Brain pericyte (primary cell): ENCODE measurements around the gene KIR2DL1.
"Not testable (repeated sequence)": the region's sequence is repeated elsewhere in the genome, so short reads cannot be mapped to it uniquely, and the experiment has no call there.

ENCODE experiments used
- DNase-seq: peaks from one replicate; pipeline ENCODE4 v3.0.0-alpha.2; 2012; ENCODE audit warnings: low read depth, low spot score

The KIR2DL1 gene

GRCh38 chr19:54771018-54771960, 1.7 kb downstream of the KIR2DL1 start:
- not testable (repeated sequence) for DNase-seq

DNA sequence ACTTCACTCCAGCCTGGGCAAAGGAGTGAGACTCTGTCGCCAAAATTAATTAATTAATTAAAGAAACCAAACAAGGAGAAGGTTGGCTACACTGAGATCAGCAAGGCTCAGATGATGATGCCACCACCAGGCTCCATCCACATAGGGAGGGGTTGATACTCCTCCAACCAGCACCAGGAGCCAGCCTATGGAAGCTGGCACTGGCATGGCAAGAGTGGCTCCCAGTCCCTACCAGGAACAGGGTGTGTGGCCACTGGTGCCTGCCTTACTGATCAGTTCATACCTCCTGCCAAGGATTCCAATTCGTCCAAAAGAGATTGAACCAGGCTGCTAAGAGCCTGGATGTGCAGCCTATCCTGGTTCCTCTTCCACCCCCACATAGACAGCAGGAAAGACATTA, 3.1 kb downstream of the KIR2DL1 start:
- not testable (repeated sequence) for DNase-seq

- not testable (repeated sequence) for DNase-seq
Observed at GRCh38 chr19:54775095-54775815, 5.7 kb downstream of the KIR2DL1 start.

DNA sequence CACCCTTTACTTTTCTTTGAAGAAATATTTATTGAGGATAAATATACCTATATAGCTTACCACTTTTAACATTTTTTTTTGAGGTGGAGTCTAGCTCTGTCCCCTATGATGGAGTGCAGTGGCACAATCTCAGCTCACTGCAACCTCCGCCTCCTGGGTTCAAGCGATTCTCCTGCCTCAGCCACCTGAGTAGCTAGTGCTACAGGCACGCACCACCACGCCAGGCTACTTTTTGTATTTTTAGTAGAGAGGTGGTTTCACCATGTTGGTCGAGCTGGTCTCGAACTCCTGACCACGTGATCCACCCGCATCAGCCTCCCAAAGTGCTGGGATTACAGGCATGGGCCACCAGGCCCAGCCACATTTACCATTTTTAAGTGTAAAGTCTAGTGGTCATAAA, 6.2 kb downstream of the KIR2DL1 start:
- not testable (repeated sequence) for DNase-seq

GRCh38 chr19:54777851-54778250, 8.3 kb downstream of the KIR2DL1 start:
- not testable (repeated sequence) for DNase-seq

GRCh38 chr19:54778896-54779295, 9.3 kb downstream of the KIR2DL1 start:
- not testable (repeated sequence) for DNase-seq

- not testable (repeated sequence) for DNase-seq
Observed at GRCh38 chr19:54782916-54783315, 13.3 kb downstream of the KIR2DL1 start.

GRCh38 chr19:54786091-54786723, 16.6 kb downstream of the KIR2DL1 start:
- not testable (repeated sequence) for DNase-seq

DNA sequence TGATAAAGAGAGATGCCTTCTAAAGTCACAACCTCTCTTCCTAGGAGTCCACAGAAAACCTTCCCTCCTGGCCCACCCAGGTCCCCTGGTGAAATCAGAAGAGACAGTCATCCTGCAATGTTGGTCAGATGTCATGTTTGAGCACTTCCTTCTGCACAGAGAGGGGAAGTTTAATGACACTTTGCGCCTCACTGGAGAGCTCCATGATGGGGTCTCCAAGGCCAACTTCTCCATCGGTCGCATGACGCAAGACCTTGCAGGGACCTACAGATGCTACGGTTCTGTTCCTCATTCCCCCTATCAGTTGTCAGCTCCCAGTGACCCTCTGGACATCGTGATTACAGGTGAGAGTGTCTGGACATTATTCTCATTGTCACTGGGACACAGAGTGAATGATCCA, 18.6 kb downstream of the KIR2DL1 start:
- not testable (repeated sequence) for DNase-seq

- DNase-seq, result no peak
Observed at GRCh38 chr19:54790711-54791110, 21.1 kb downstream of the KIR2DL1 start.

DNA sequence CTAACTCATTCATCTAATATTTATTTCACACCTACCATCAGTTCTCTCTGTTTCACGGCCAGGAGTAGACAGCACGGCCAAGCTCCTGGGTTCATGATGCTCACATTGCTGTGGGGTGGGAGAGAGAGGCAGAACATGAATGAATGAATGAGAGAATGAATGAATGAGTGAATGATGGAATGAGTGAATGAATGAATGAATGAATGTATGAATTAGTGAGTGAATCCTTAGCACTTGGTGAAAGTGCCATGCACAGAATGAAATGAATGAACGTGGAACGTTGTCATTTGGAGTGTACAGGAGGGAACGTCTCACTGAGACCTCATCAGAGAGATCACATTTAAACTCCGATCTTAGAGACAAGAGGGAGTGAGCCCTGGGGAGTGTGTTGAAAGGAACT, 21.9 kb downstream of the KIR2DL1 start:
- DNase-seq, result no peak

GRCh38 chr19:54792814-54793213, 23.2 kb downstream of the KIR2DL1 start:
- DNase-seq, result no peak

GRCh38 chr19:54795758-54796157, 26.2 kb downstream of the KIR2DL1 start:
- DNase-seq, result no peak

DNA sequence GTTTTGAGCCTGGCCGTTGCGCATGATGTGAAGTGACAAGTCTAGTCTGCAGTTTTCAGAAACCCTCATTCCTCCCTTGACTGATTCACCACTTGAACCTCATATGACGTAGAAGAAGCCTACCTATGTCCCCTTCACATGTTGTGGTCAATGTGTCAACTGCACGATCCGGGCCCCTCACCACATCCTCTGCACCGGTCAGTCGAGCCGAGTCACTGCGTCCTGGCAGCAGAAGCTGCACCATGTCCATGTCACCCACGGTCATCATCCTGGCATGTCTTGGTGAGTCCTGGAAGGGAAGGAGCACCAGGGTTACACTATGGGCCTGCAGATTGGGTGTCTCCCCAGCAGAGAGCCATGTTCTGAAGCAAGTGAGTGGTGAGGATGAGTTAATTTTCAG, 33.8 kb downstream of the KIR2DL1 start, which contains the start of gene KIR2DL4:
Gene KIR2DL4, plus strand, starts transcription at position 201 of the 400 bp plus-strand sequence. Its CDS starts 42 bp downstream, at position 243.
- no peak for DNase-seq

DNA sequence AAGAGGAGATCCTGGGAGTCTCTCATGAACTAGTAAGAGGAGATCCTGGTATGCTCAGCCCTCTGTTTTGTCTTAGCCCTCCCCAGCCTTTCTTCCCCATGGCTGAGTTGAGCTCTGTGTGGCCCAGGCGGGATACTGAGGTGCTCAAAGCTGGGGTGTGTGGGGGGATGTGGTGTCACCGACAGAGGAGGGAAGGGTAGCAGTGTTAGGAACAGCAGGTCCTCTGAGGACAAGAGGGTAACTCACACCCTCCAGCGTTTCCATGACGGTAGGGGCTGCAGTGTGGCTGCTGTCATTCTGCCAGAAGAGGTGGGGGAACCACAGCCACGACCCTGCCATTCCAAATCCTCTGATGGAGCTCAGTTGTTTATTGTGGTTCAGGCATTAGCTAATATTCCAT, 34.5 kb downstream of the KIR2DL1 start:
- DNase-seq, result no peak

DNA sequence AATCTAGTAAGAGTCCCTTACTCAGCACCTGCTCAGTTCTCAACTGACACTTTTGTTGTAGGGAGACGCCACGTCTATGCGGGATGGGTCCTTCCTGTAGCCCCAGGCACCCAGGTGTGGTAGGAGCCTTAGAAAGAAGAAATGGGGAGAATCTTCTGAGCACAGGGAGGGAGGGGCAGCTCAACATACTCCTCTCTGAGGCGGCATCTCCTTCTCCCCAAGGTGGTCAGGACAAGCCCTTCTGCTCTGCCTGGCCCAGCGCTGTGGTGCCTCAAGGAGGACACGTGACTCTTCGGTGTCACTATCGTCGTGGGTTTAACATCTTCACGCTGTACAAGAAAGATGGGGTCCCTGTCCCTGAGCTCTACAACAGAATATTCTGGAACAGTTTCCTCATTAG, 35.0 kb downstream of the KIR2DL1 start:
- DNase-seq, result no peak

- DNase-seq, result no peak
Observed at GRCh38 chr19:54805665-54806515, 36.3 kb downstream of the KIR2DL1 start.

GRCh38 chr19:54806516-54806838, 36.9 kb downstream of the KIR2DL1 start:
- no peak for DNase-seq

- DNase-seq, result not testable (repeated sequence)
Observed at GRCh38 chr19:54814571-54814970, 45.0 kb downstream of the KIR2DL1 start.

GRCh38 chr19:54816251-54816650, 46.7 kb downstream of the KIR2DL1 start, which contains the start of gene KIR3DL1:
Gene KIR3DL1 (plus strand): TSS chr19:54816468.
- DNase-seq, result not testable (repeated sequence)
